NOMO-1 treated with dmso at 0.1 percent for 144 hours (cell line): Measurements from ENCODE around the gene ZNF792.
"Not testable (repeated sequence)": the region's sequence is repeated elsewhere in the genome, so short reads cannot be mapped to it uniquely, and the experiment has no call there.

Experiments
- DNase-seq: peaks from one replicate; lab custom pipeline; 2025; ENCODE audit not compliant: unreplicated experiment; lab: John Stamatoyannopoulos, UW

The ZNF792 gene

GRCh38 chr19:34926361-34926684, 37.7 kb downstream of the ZNF792 start:
- DNase-seq, result no peak

- no peak for DNase-seq
Measured at GRCh38 chr19:34925278-34925855, 38.7 kb downstream of the ZNF792 start.

- not testable (repeated sequence) for DNase-seq
Measured at GRCh38 chr19:34920090-34920786, 43.8 kb downstream of the ZNF792 start.

- DNase-seq, result no peak
Measured at GRCh38 chr19:34918190-34918589, 45.8 kb downstream of the ZNF792 start.

GRCh38 chr19:34917144-34917543, 46.9 kb downstream of the ZNF792 start:
- DNase-seq, result not testable (repeated sequence)

GRCh38 chr19:34910770-34911169, 53.3 kb downstream of the ZNF792 start:
- DNase-seq, result no peak
